Smooth muscle cell (in vitro differentiated cells): ENCODE results near the gene NCAN. TPM values are rescaled to one million over a fixed set of nuclear protein-coding genes. Genes with fewer than 3 reads are reported as not detected.

ENCODE experiments used
- DNase-seq: peaks from one replicate; lab custom pipeline; 2025; ENCODE audit not compliant: unreplicated experiment; lab: John Stamatoyannopoulos, UW
- H2AFZ ChIP-seq: fragments of 200-600 bp; sonication (generic); 2 replicates; pipeline ENCODE4 v1.6.0; 2016; ENCODE audit warnings: antibody characterized with exemption, low read depth, mild to moderate bottlenecking
- H3F3A ChIP-seq: fragments of 200-600 bp; sonication (generic); 2 replicates; pipeline ENCODE4 v1.6.0; 2017; ENCODE audit warnings: antibody characterized with exemption, low read depth
- H3K27ac ChIP-seq: fragments of 200-600 bp; sonication (generic); 2 replicates; pipeline ENCODE4 v1.5.1; 2016; ENCODE audit warnings: low read depth, mild to moderate bottlenecking
- H3K27me3 ChIP-seq: fragments of 200-600 bp; sonication (generic); 2 replicates; pipeline ENCODE4 v1.6.1; 2016; ENCODE audit warnings: low read depth, mild to moderate bottlenecking
- H3K36me3 ChIP-seq: fragments of 200-600 bp; sonication (generic); 2 replicates; pipeline ENCODE4 v1.5.1; 2016; ENCODE audit warnings: low read depth
- H3K4me1 ChIP-seq: fragments of 200-600 bp; sonication (generic); 2 replicates; pipeline ENCODE4 v1.5.1; 2016; ENCODE audit warnings: low read depth
- H3K4me2 ChIP-seq: fragments of 200-600 bp; sonication (generic); 2 replicates; pipeline ENCODE4 v1.6.0; 2016; ENCODE audit warnings: mild to moderate bottlenecking
- H3K4me3 ChIP-seq: fragments of 200-600 bp; sonication (generic); 2 replicates; pipeline ENCODE4 v1.5.1; 2016; ENCODE audit warnings: mild to moderate bottlenecking
- H3K79me2 ChIP-seq: fragments of 200-600 bp; sonication (generic); 2 replicates; pipeline ENCODE4 v1.6.0; 2016; ENCODE audit warnings: low read depth, mild to moderate bottlenecking
- H3K9ac ChIP-seq: fragments of 200-600 bp; sonication (generic); 2 replicates; pipeline ENCODE4 v1.6.0; 2016; ENCODE audit warnings: low read depth
- H3K9me3 ChIP-seq: fragments of 200-600 bp; sonication (generic); replicated peaks from 2 replicates; pipeline ENCODE4 v1.5.1; 2016; ENCODE audit warnings: low read depth
- H4K20me1 ChIP-seq: fragments of 200-600 bp; sonication (generic); 2 replicates; pipeline ENCODE4 v1.6.0; 2016; ENCODE audit warnings: low read depth
- WGBS: methylation state at CpG from one replicate; pipeline ENCODE4 v1.1.7; 2016; ENCODE audit warnings: low lambda C conversion rate; 5-methylcytosine and 5-hydroxymethylcytosine counted together
- polyA plus RNA-seq: library from polyadenylated mRNA; unstranded; fragments of >200 nt; fragmentation: Nextera tagmentation; extraction: Ambion mirVana; gene quantifications from 2 replicates; pipeline ENCODE4 v1.2.1, GENCODE V29; 2016
- small RNA-seq: library from RNA; depleted of rRNA; stranded (forward); fragments of <200 nt; gene quantifications from one replicate; pipeline ENCODE3, GENCODE V24; 2014
- total RNA-seq: library from RNA; depleted of rRNA; stranded (reverse); fragments of >200 nt; gene quantifications from 2 replicates; pipeline ENCODE4 v1.2.3, GENCODE V29; 2014
- TF ChIP-seq, protein P1 (sequence below): fragments of 200-600 bp; sonication (generic); IDR thresholded peaks from 2 replicates; pipeline ENCODE4 v1.5.1; 2017; ENCODE audit warnings: borderline replicate concordance, mild to moderate bottlenecking, antibody characterized with exemption; ENCODE audit not compliant: insufficient read depth, poor library complexity, severe bottlenecking

The NCAN gene
- total and polyA plus RNA-seq, 2 experiments from 2014 or later = not detected

DNA sequence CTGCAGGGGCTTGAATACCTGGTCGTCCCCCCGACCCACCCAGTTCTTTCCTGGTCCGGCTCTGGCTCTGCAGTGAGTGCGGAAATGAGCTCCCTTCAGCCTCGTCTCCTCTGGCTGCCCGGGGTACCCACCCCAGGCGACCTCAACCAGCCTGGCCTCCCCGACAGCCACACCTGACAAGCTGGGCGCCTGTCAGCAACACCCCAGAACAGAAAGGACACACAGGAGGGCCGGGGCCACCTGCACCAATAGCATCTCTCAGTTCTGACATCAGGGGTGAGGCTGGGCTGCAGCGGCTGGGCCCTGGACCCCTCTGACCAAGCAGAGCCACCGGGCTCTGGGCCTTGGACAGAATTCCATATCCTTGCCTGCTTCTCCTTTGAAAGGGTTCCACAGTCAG, 88.9 kb downstream of the NCAN start:
- DNase-seq = no peak
- H3K9me3 ChIP-seq = no peaks in the 10 kb centered on the region
- no peaks in the 10 kb centered on the region for H3K36me3 ChIP-seq
- H3K27me3 ChIP-seq = no peaks in the 10 kb centered on the region
- H3K4me1 ChIP-seq = no peaks in the 10 kb centered on the region
- H3K4me3 ChIP-seq = no peak overlapping the region
- TF ChIP-seq, protein P1, sequence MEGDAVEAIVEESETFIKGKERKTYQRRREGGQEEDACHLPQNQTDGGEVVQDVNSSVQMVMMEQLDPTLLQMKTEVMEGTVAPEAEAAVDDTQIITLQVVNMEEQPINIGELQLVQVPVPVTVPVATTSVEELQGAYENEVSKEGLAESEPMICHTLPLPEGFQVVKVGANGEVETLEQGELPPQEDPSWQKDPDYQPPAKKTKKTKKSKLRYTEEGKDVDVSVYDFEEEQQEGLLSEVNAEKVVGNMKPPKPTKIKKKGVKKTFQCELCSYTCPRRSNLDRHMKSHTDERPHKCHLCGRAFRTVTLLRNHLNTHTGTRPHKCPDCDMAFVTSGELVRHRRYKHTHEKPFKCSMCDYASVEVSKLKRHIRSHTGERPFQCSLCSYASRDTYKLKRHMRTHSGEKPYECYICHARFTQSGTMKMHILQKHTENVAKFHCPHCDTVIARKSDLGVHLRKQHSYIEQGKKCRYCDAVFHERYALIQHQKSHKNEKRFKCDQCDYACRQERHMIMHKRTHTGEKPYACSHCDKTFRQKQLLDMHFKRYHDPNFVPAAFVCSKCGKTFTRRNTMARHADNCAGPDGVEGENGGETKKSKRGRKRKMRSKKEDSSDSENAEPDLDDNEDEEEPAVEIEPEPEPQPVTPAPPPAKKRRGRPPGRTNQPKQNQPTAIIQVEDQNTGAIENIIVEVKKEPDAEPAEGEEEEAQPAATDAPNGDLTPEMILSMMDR = no peak
- no peak overlapping the region for H2AFZ ChIP-seq
- no peak overlapping the region for H3K4me2 ChIP-seq
- no peaks in the 10 kb centered on the region for H3F3A ChIP-seq
- H4K20me1 ChIP-seq = no peaks in the 10 kb centered on the region
- no peak overlapping the region for H3K9ac ChIP-seq
- H3K79me2 ChIP-seq = no peaks in the 10 kb centered on the region
- H3K27ac ChIP-seq = no peak overlapping the region
- 97% methylated on average over 12 of the region's 12 CpGs for WGBS

Small RNA genes within 50 kb of the gene (small RNA-seq; reads per million reads assigned to genes)
- gene RNU6-1028P = not detected

Other genes with a start within 250 kb of the NCAN start
- gene SUGP2, start 178.4 kb upstream of the NCAN start, total RNA-seq = 47.3 and 47.6 TPM in 2 replicates
- gene SUGP2, start 178.4 kb upstream of the NCAN start, polyA plus RNA-seq = 42.2 and 51.7 TPM in 2 replicates
- gene ARMC6, start 178.4 kb upstream of the NCAN start, total RNA-seq = 14.6 and 27.1 TPM in 2 replicates
- gene ARMC6, start 178.4 kb upstream of the NCAN start, polyA plus RNA-seq = 13.8 and 17.8 TPM in 2 replicates
- 8.1 and 11.8 TPM in 2 replicates for gene SLC25A42, start 148.0 kb upstream of the NCAN start, total RNA-seq
- 14.4 and 18.9 TPM in 2 replicates for gene SLC25A42, start 148.0 kb upstream of the NCAN start, polyA plus RNA-seq
- gene TMEM161A, start 73.5 kb upstream of the NCAN start, total RNA-seq = 20.3 and 30.3 TPM in 2 replicates
- gene TMEM161A, start 73.5 kb upstream of the NCAN start, polyA plus RNA-seq = 40.6 and 47.8 TPM in 2 replicates
- 0.40 TPM in 1 of 2 replicates, not detected in the other for gene MEF2B, start 41.7 kb upstream of the NCAN start, total RNA-seq
- 2.9 and 4.4 TPM in 2 replicates for gene MEF2B, start 41.7 kb upstream of the NCAN start, polyA plus RNA-seq
- 6.6 and 10.0 TPM in 2 replicates for gene BORCS8, start 19.8 kb upstream of the NCAN start, total RNA-seq
- gene BORCS8, start 19.8 kb upstream of the NCAN start, polyA plus RNA-seq = 15.7 and 25.9 TPM in 2 replicates
- gene RFXANK, start 19.7 kb upstream of the NCAN start, total RNA-seq = 47.5 and 59.6 TPM in 2 replicates
- 93.5 and 94.8 TPM in 2 replicates for gene RFXANK, start 19.7 kb upstream of the NCAN start, polyA plus RNA-seq
- 3.2 and 6.9 TPM in 2 replicates for gene NR2C2AP, start 8.5 kb upstream of the NCAN start, total RNA-seq
- 10.5 and 14.5 TPM in 2 replicates for gene NR2C2AP, start 8.5 kb upstream of the NCAN start, polyA plus RNA-seq
- 1.0 and 3.4 TPM in 2 replicates for gene TM6SF2, start 61.3 kb downstream of the NCAN start, total RNA-seq
- gene TM6SF2, start 61.3 kb downstream of the NCAN start, polyA plus RNA-seq = 7.9 and 9.4 TPM in 2 replicates
- 19.9 and 28.9 TPM in 2 replicates for gene SUGP1, start 108.6 kb downstream of the NCAN start, total RNA-seq
- gene SUGP1, start 108.6 kb downstream of the NCAN start, polyA plus RNA-seq = 47.4 and 54.1 TPM in 2 replicates
- gene MAU2, start 108.9 kb downstream of the NCAN start, total RNA-seq = 25.4 and 28.0 TPM in 2 replicates
- 19.9 and 27.6 TPM in 2 replicates for gene MAU2, start 108.9 kb downstream of the NCAN start, polyA plus RNA-seq
- gene GATAD2A, start 193.7 kb downstream of the NCAN start, total RNA-seq = 26.8 and 27.1 TPM in 2 replicates
- 27.0 and 38.3 TPM in 2 replicates for gene GATAD2A, start 193.7 kb downstream of the NCAN start, polyA plus RNA-seq